HEK293 (cell line): ENCODE data around the gene TIGAR.

ENCODE experiments used
- ATF2 ChIP-seq: fragments of 450-650 bp; formaldehyde crosslinking; IDR thresholded peaks from 2 replicates; pipeline ENCODE4 v1.5.1; 2016; ENCODE audit warnings: missing biosample characterization, missing genetic modification characterization, low read depth
- KLF10 ChIP-seq: fragments of 450-650 bp; IDR thresholded peaks from 2 replicates; pipeline ENCODE4 v1.5.1; 2018; ENCODE audit warnings: missing biosample characterization, mild to moderate bottlenecking, missing genetic modification characterization
- KLF7 ChIP-seq: fragments of 450-650 bp; formaldehyde crosslinking; IDR thresholded peaks from 2 replicates; pipeline ENCODE4 v1.5.1; 2016; ENCODE audit warnings: missing biosample characterization, missing genetic modification characterization, borderline replicate concordance
- MZF1 ChIP-seq: fragments of 450-650 bp; formaldehyde crosslinking; IDR thresholded peaks from 2 replicates; pipeline ENCODE4 v1.5.1; 2017; ENCODE audit warnings: missing biosample characterization, missing genetic modification characterization, borderline replicate concordance
- OVOL3 ChIP-seq: fragments of 450-650 bp; formaldehyde crosslinking; IDR thresholded peaks from 2 replicates; pipeline ENCODE4 v1.5.1; 2016; ENCODE audit warnings: missing biosample characterization, missing genetic modification characterization
- PATZ1 ChIP-seq: fragments of 450-650 bp; formaldehyde crosslinking; IDR thresholded peaks from 2 replicates; pipeline ENCODE4 v1.5.1; 2016; ENCODE audit warnings: missing biosample characterization, missing genetic modification characterization
- RBAK ChIP-seq: fragments of 450-650 bp; formaldehyde crosslinking; IDR thresholded peaks from 2 replicates; pipeline ENCODE4 v1.5.1; 2016; ENCODE audit warnings: missing biosample characterization, missing genetic modification characterization
- REPIN1 ChIP-seq: fragments of 450-650 bp; formaldehyde crosslinking; IDR thresholded peaks from 2 replicates; pipeline ENCODE4 v1.5.1; 2017; ENCODE audit warnings: missing biosample characterization, missing genetic modification characterization, low read depth
- ZBTB10 ChIP-seq: fragments of 450-650 bp; formaldehyde crosslinking; IDR thresholded peaks from 2 replicates; pipeline ENCODE4 v1.5.1; 2016; ENCODE audit warnings: missing biosample characterization, missing genetic modification characterization
- ZBTB48 ChIP-seq: fragments of 450-650 bp; formaldehyde crosslinking; IDR thresholded peaks from 2 replicates; pipeline ENCODE4 v1.5.1; 2016; ENCODE audit warnings: missing biosample characterization, missing genetic modification characterization
- ZBTB6 ChIP-seq: fragments of 450-650 bp; formaldehyde crosslinking; IDR thresholded peaks from 2 replicates; pipeline ENCODE4 v1.5.1; 2017; ENCODE audit warnings: missing biosample characterization, missing genetic modification characterization
- ZBTB8A ChIP-seq: fragments of 450-650 bp; formaldehyde crosslinking; IDR thresholded peaks from 2 replicates; pipeline ENCODE4 v1.5.1; 2016; ENCODE audit warnings: missing biosample characterization, missing genetic modification characterization
- ZNF2 ChIP-seq: fragments of 450-650 bp; formaldehyde crosslinking; IDR thresholded peaks from 2 replicates; pipeline ENCODE4 v1.5.1; 2016; ENCODE audit warnings: missing biosample characterization, missing genetic modification characterization
- ZNF202 ChIP-seq: fragments of 450-650 bp; formaldehyde crosslinking; IDR thresholded peaks from 2 replicates; pipeline ENCODE4 v1.5.1; 2016; ENCODE audit warnings: missing biosample characterization, missing genetic modification characterization, borderline replicate concordance
- ZNF280D ChIP-seq: fragments of 450-650 bp; formaldehyde crosslinking; IDR thresholded peaks from 2 replicates; pipeline ENCODE4 v1.5.1; 2016; ENCODE audit warnings: missing biosample characterization, missing genetic modification characterization
- ZNF324 ChIP-seq: fragments of 450-650 bp; formaldehyde crosslinking; IDR thresholded peaks from 2 replicates; pipeline ENCODE4 v1.5.1; 2016; ENCODE audit warnings: missing biosample characterization, missing genetic modification characterization
- ZNF335 ChIP-seq: fragments of 450-650 bp; formaldehyde crosslinking; conservative IDR thresholded peaks from 2 replicates; pipeline ENCODE4 v1.5.1; 2016; ENCODE audit warnings: missing biosample characterization, missing genetic modification characterization
- ZNF341 ChIP-seq: fragments of 450-650 bp; formaldehyde crosslinking; IDR thresholded peaks from 2 replicates; pipeline ENCODE4; 2016; ENCODE audit warnings: low read depth, missing biosample characterization, missing genetic modification characterization
- ZNF37A ChIP-seq: fragments of 450-650 bp; IDR thresholded peaks from 2 replicates; pipeline ENCODE4 v1.5.1; 2018; ENCODE audit warnings: missing biosample characterization, missing genetic modification characterization
- ZNF404 ChIP-seq: fragments of 450-650 bp; formaldehyde crosslinking; IDR thresholded peaks from 2 replicates; pipeline ENCODE4 v1.5.1; 2017; ENCODE audit warnings: missing biosample characterization, missing genetic modification characterization
- ZNF416 ChIP-seq: fragments of 450-650 bp; formaldehyde crosslinking; IDR thresholded peaks from 2 replicates; pipeline ENCODE4 v1.5.1; 2016; ENCODE audit warnings: missing biosample characterization, missing genetic modification characterization
- ZNF426 ChIP-seq: fragments of 450-650 bp; formaldehyde crosslinking; IDR thresholded peaks from 2 replicates; pipeline ENCODE4 v1.5.1; 2017; ENCODE audit warnings: missing biosample characterization, missing genetic modification characterization, mild to moderate bottlenecking, inconsistent platforms, moderate library complexity
- ZNF561 ChIP-seq: fragments of 450-650 bp; IDR thresholded peaks from 2 replicates; pipeline ENCODE4 v1.5.1; 2018; ENCODE audit warnings: missing biosample characterization, missing genetic modification characterization, borderline replicate concordance
- ZNF596 ChIP-seq: fragments of 450-650 bp; IDR thresholded peaks from 2 replicates; pipeline ENCODE4 v1.5.0; 2018; ENCODE audit warnings: missing biosample characterization, mild to moderate bottlenecking, missing genetic modification characterization, moderate library complexity
- ZNF610 ChIP-seq: fragments of 450-650 bp; formaldehyde crosslinking; IDR thresholded peaks from 2 replicates; pipeline ENCODE4 v1.5.1; 2016; ENCODE audit warnings: missing biosample characterization, missing genetic modification characterization, borderline replicate concordance
- ZNF629 ChIP-seq: fragments of 450-650 bp; formaldehyde crosslinking; IDR thresholded peaks from 2 replicates; pipeline ENCODE4 v1.5.1; 2017; ENCODE audit warnings: missing biosample characterization, missing genetic modification characterization
- ZNF701 ChIP-seq: fragments of 450-650 bp; formaldehyde crosslinking; IDR thresholded peaks from 2 replicates; pipeline ENCODE4 v1.5.1; 2016; ENCODE audit warnings: missing biosample characterization, missing genetic modification characterization
- ZNF791 ChIP-seq: fragments of 450-650 bp; formaldehyde crosslinking; IDR thresholded peaks from 2 replicates; pipeline ENCODE4 v1.5.1; 2016; ENCODE audit warnings: missing biosample characterization, missing genetic modification characterization
- ZSCAN18 ChIP-seq: fragments of 450-650 bp; formaldehyde crosslinking; IDR thresholded peaks from 2 replicates; pipeline ENCODE4 v1.5.1; 2016; ENCODE audit warnings: missing biosample characterization, missing genetic modification characterization

Gene TIGAR

GRCh38 chr12:4277205-4277543 lies 43.8 kb upstream of the TIGAR start (continued):
- TF ChIP-seq ZNF341 (tag by site-specific recombination) (peak; percentile 2; the same call in 1 of the 2 replicates), KLF10 (tag by site-specific recombination) (peak; percentile 3; the same call in 1 of the 2 replicates), ZNF791 (no peak), RBAK (no peak), ZNF416 (tag by site-specific recombination) (no peak), ZNF629 (tag by site-specific recombination) (no peak), ZNF701 (tag by site-specific recombination) (no peak), ZNF596 (no peak), ZNF610 (tag by site-specific recombination) (no peak), KLF7 (tag by site-specific recombination) (no peak), MZF1 (tag by site-specific recombination) (no peak), ZBTB48 (tag by site-specific recombination) (no peak), REPIN1 (tag by site-specific recombination) (no peak), PATZ1 (no peak), ZBTB8A (tag by site-specific recombination) (no peak), ZNF335 (tag by site-specific recombination) (0 out of 2 replicates have a peak, but pooled peaks have one; percentile 1), ZNF561 (tag by site-specific recombination) (0 out of 2 replicates have a peak, but pooled peaks have one; percentile 7), ZNF202 (tag by site-specific recombination) (no peak), ZNF2 (tag by site-specific recombination) (no peak), ZNF426 (tag by site-specific recombination) (no peak), ZNF280D (tag by site-specific recombination) (no peak), ZBTB6 (tag by site-specific recombination) (no peak), OVOL3 (tag by site-specific recombination) (no peak), ATF2 (tag by site-specific recombination) (0 out of 2 replicates have a peak, but pooled peaks have one; percentile 1), ZNF37A (no peak), ZSCAN18 (tag by site-specific recombination) (no peak), ZNF404 (tag by site-specific recombination) (no peak), ZBTB10 (tag by site-specific recombination) (no peak), ZNF324 (tag by site-specific recombination) (no peak)
